ENCODE measurements around the gene PRRC2B. TPM values are rescaled to one million over a fixed set of nuclear protein-coding genes. Genes with fewer than 3 reads are reported as not detected.
"Not testable (repeated sequence)": the region's sequence is repeated elsewhere in the genome, so short reads cannot be mapped to it uniquely, and the experiment has no call there.

The PRRC2B gene
- total RNA-seq, 1 donor = 69.7 TPM

DNA sequence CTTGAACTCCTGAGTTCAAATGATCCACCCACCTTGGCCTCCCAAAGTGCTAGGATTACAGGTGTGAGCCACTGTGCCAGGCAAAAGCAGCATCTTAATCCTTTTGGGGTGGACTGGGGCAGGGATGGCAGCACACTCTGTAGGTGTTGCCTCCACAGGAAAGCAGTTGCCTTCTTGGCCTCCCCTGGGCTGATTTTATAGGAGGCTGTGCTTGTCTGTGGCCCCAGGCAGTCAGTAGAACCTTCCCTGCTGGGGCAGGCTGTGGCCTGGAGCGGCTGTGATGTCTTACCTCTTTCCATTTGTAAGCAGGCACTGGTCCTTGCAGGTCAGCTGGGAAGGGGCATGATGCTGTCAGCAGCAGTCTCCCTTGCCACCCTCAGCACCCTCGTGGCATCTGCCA is 49.8 kb downstream of the PRRC2B start:
- H3K4me3 ChIP-seq (ENCODE audit: low read depth, low read length) = no peak overlapping the region
- TF ChIP-seq, protein P1, sequence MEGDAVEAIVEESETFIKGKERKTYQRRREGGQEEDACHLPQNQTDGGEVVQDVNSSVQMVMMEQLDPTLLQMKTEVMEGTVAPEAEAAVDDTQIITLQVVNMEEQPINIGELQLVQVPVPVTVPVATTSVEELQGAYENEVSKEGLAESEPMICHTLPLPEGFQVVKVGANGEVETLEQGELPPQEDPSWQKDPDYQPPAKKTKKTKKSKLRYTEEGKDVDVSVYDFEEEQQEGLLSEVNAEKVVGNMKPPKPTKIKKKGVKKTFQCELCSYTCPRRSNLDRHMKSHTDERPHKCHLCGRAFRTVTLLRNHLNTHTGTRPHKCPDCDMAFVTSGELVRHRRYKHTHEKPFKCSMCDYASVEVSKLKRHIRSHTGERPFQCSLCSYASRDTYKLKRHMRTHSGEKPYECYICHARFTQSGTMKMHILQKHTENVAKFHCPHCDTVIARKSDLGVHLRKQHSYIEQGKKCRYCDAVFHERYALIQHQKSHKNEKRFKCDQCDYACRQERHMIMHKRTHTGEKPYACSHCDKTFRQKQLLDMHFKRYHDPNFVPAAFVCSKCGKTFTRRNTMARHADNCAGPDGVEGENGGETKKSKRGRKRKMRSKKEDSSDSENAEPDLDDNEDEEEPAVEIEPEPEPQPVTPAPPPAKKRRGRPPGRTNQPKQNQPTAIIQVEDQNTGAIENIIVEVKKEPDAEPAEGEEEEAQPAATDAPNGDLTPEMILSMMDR (IDR thresholded peaks at IDR 0.05; ENCODE audit: insufficient read depth, low read length) = no peak
- no peak for DNase-seq (ENCODE audit: low read depth)

DNA sequence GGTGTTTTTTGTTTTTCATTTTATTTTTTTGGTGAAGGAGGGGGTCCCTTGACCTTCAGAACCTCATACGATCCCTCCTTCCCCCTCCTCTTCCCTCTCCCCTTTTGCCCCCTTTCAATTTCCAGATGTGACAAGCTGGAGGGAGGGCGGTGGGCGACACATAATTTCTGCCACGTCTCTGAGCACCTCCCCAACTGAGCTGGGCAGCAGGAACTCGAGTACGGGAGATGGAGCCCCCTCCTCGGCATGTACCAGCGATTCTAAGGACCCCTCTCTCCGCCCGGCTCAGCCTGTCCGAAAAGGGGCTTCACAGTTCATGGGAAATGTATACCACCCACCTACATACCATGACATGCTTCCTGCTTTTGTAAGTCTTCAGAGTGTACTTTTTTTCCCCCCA is 52.4 kb downstream of the PRRC2B start:
- no peak for DNase-seq (ENCODE audit: low read depth)
- H3K4me3 ChIP-seq (ENCODE audit: low read depth, low read length) = no peak overlapping the region
- TF ChIP-seq, protein P1 (IDR thresholded peaks at IDR 0.05; ENCODE audit: insufficient read depth, low read length) = no peak

DNA sequence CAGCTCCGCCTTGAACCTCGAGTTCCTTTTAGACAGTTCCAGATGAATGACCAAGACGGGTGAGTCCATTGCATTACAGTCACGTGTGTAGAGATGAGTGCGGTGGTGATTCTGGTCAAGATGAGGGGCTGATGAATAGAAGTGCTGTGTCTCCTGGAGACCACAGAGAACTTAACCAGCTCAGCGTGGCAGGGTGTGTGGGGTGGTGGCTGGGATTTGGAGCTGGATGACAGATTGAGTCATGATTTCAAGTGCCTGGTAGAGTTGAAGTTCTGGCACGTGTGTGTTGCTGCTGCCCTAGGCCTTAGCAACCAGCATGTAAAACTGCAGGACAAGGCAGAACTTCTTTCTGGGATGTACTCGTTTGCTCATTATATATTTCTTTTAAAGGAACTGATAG is 53.3 kb downstream of the PRRC2B start:
- no peak for DNase-seq (ENCODE audit: low read depth)
- TF ChIP-seq, protein P1 (IDR thresholded peaks at IDR 0.05; ENCODE audit: insufficient read depth, low read length) = no peak
- H3K4me3 ChIP-seq (ENCODE audit: low read depth, low read length) = no peak overlapping the region

DNA sequence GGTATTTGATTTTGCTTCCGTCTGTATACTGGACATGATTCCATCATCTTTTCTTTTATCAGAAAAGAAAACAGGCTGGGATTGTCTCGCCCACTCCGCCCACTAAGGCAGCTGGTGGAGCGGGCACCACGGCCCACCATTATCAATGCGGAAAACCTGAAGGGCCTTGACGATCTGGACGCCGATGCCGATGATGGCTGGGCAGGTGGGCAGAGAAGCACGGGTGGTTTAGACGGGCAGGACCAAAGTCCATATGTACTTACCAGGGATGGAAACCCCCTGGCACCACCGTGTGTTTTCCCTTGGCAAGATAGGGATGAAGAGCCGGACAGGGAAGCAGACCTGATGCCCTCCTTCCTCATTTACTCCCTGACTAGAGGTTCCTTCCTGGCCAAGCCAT is 53.7 kb downstream of the PRRC2B start:
- DNase-seq (ENCODE audit: low read depth) = no peak
- TF ChIP-seq, protein P1 (IDR thresholded peaks at IDR 0.05; ENCODE audit: insufficient read depth, low read length) = no peak
- H3K4me3 ChIP-seq (ENCODE audit: low read depth, low read length) = no peak overlapping the region

DNA sequence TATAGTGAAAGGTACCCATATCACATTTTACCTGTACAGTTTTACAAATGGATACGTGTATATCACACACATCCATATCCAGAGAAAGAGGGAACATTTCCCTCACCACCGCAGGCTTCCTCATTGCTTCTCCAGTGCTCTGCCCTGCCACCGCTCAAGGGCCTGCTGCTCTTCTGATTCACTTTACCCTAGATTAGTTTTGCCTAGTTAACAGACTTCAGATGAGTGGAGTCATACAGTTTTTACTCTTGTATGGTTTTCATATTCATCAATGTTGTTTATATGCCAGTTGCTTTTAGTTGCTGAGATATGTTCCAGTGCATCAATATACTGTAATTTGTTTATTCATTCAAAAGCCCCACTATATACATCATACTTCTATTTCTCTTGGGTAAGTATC is 54.9 kb downstream of the PRRC2B start:
- H3K4me3 ChIP-seq (ENCODE audit: low read depth, low read length) = no peak overlapping the region
- DNase-seq (ENCODE audit: low read depth) = no peak
- TF ChIP-seq, protein P1 (IDR thresholded peaks at IDR 0.05; ENCODE audit: insufficient read depth, low read length) = no peak

DNA sequence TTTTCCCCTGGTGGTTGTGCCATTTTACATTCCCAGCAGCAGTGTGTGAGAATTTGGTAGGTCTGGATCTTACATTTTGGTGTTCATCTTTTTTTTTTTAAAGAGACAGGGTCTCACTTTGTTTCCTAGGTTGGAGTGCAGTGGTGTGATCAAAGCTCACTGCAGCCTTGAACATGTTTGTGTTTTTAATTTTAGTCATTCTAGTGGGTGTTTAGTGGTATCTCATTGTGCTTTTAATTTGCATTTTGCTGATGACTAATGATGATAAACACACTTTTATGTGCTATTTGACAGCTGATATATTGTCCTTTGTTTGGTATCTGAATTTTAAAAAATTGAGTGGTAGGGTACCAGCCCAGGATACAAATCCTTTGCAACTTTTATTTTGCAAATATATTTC is 55.4 kb downstream of the PRRC2B start:
- TF ChIP-seq, protein P1 (IDR thresholded peaks at IDR 0.05; ENCODE audit: insufficient read depth, low read length) = no peak
- DNase-seq (ENCODE audit: low read depth) = no peak
- no peak overlapping the region for H3K4me3 ChIP-seq (ENCODE audit: low read depth, low read length)

DNA sequence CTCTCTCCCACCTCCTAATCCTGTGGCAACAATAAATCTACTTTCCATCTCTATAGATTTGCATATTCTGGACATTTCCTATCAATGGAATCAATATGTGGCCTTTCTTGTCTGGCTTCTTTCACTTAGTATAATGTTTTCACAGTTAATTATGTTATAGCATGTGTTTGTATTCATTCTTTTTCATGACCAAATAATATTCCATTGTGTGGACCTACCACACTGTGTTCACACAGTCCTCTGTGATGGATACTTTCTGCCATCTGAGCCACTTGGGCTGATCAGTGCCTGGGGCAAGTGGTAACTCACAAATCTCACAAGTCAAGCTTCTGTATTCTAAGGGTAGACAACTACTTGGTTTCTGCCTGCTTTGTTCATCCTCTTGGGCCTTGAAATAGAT is 60.1 kb downstream of the PRRC2B start:
- H3K4me3 ChIP-seq (ENCODE audit: low read depth, low read length) = no peak overlapping the region
- no peak for DNase-seq (ENCODE audit: low read depth)
- TF ChIP-seq, protein P1 (IDR thresholded peaks at IDR 0.05; ENCODE audit: insufficient read depth, low read length) = no peak

DNA sequence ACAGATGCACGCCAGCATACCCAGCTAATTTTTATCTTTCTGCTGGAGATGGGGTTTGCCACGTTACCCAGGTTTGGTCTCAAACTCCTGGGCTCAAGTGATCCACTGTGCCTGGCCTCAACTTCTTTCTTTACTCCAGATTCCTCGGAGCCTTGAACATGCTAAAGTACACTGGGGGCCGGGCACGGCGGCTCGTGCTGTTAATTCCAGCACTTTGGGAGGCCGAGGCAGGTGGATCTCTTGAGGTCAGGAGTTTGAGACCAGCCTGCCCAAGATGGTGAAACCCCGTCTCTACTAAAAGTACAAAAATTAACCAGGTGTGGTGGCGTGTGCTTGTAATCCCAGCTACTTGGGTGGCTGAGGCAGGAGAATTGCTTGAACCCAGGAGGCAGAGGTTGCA is 61.8 kb downstream of the PRRC2B start:
- not testable (repeated sequence) for DNase-seq (ENCODE audit: low read depth)

More for the DNA sequence above, 61.8 kb downstream of the PRRC2B start:
- not testable (repeated sequence) for H3K4me3 ChIP-seq (ENCODE audit: low read depth, low read length)
